NCI-H146 treated with DMSO at 0.1 percent for 48 hours (cell line): ENCODE measurements around the gene CADM1.

Experiments used
- DNase-seq: peaks from one replicate; lab custom pipeline; 2025; ENCODE audit not compliant: unreplicated experiment; lab: John Stamatoyannopoulos, UW

Gene CADM1

GRCh38 chr11:115324581-115325432, 179.4 kb downstream of the CADM1 start:
- peak; percentile 82 for DNase-seq

- DNase-seq = no peak
These were observed 181.5 kb downstream of the CADM1 start for GRCh38 chr11:115322553-115323203.

- no peak for DNase-seq
These were observed 182.5 kb downstream of the CADM1 start for GRCh38 chr11:115321605-115322289.

GRCh38 chr11:115317277-115318185, 186.7 kb downstream of the CADM1 start:
- peak; percentile 79 for DNase-seq

- no peak for DNase-seq
These were observed 187.5 kb downstream of the CADM1 start for GRCh38 chr11:115316696-115317095.

GRCh38 chr11:115314330-115314920, 189.8 kb downstream of the CADM1 start:
- DNase-seq = no peak

GRCh38 chr11:115313224-115313838, 190.9 kb downstream of the CADM1 start:
- no peak for DNase-seq

GRCh38 chr11:115311949-115312348, 192.3 kb downstream of the CADM1 start:
- DNase-seq = no peak

- DNase-seq = no peak
These were observed 197.5 kb downstream of the CADM1 start for GRCh38 chr11:115306689-115307088.

GRCh38 chr11:115304774-115305472, 199.3 kb downstream of the CADM1 start:
- DNase-seq = no peak

GRCh38 chr11:115303929-115304531, 200.2 kb downstream of the CADM1 start:
- no peak for DNase-seq

GRCh38 chr11:115302946-115303703, 201.1 kb downstream of the CADM1 start:
- DNase-seq = no peak

- DNase-seq = no peak
These were observed 203.4 kb downstream of the CADM1 start for GRCh38 chr11:115300660-115301428.

- no peak for DNase-seq
These were observed 205.8 kb downstream of the CADM1 start for GRCh38 chr11:115298300-115299012.

- no peak for DNase-seq
These were observed 206.9 kb downstream of the CADM1 start for GRCh38 chr11:115297330-115297729.

- DNase-seq = no peak
These were observed 212.9 kb downstream of the CADM1 start for GRCh38 chr11:115291325-115291724.

- peak; percentile 51 for DNase-seq
These were observed 213.3 kb downstream of the CADM1 start for GRCh38 chr11:115290893-115291292.
